Activated CD4-positive, CD25-positive, alpha-beta regulatory T cell (primary cell): ENCODE measurements around the gene CACNA1D.

ENCODE experiments used
- DNase-seq, 4 experiments: peaks; one replicate each; lab custom pipeline; 2025; lab: John Stamatoyannopoulos, UW

Gene CACNA1D

GRCh38 chr3:53845103-53845880, 350.9 kb downstream of the CACNA1D start:
- DNase-seq, result no peak

- no peak for DNase-seq
Measured at GRCh38 chr3:53845881-53846133, 351.4 kb downstream of the CACNA1D start.

GRCh38 chr3:53846134-53846850, 351.9 kb downstream of the CACNA1D start, which contains the start of the genes CHDH and IL17RB:
Gene CHDH, minus strand, starts transcription at chr3:53846419. Its CDS starts 22,411 bp downstream, at chr3:53824008.
Gene IL17RB, plus strand, starts transcription at chr3:53846568. Its CDS starts 21 bp downstream, at chr3:53846589.
- no peak for DNase-seq

- DNase-seq, result no peak
Measured at GRCh38 chr3:53846851-53847155, 352.4 kb downstream of the CACNA1D start.

GRCh38 chr3:53849916-53850315, 355.5 kb downstream of the CACNA1D start:
- no peak for DNase-seq

GRCh38 chr3:53850895-53851294, 356.5 kb downstream of the CACNA1D start:
- DNase-seq, result no peak

- no peak for DNase-seq
Measured at GRCh38 chr3:53856964-53857363, 362.6 kb downstream of the CACNA1D start.

- DNase-seq, result no peak
Measured at GRCh38 chr3:53858096-53858741, 363.8 kb downstream of the CACNA1D start.

- DNase-seq, result no peak
Measured at GRCh38 chr3:53859178-53859577, 364.8 kb downstream of the CACNA1D start.

GRCh38 chr3:53860196-53860595, 365.8 kb downstream of the CACNA1D start:
- no peak for DNase-seq

GRCh38 chr3:53862241-53862640, 367.8 kb downstream of the CACNA1D start:
- DNase-seq, result no peak

GRCh38 chr3:53863145-53863544, 368.7 kb downstream of the CACNA1D start:
- DNase-seq, result no peak
